GM23338 (cell line): ENCODE results near the gene PRR33. TPM values are rescaled to one million over a fixed set of nuclear protein-coding genes. Genes with fewer than 3 reads are reported as not detected.
A peak's percentile ranks its signal among the peaks of the same experiment; 100 is the strongest.

Source experiments
- ATAC-seq: fragments of 200-7000 bp; cut with Tn5 transposase; 3 replicates; pipeline ENCODE4 v1.9.1; 2020
- DNase-seq: peaks from one replicate; pipeline ENCODE4 v3.0.0-alpha.2; 2015; ENCODE audit warnings: low spot score
- H2AFZ ChIP-seq: fragments of 200-600 bp; sonication (generic); 2 replicates; pipeline ENCODE4 v1.8.0; 2016; ENCODE audit warnings: antibody characterized with exemption, mild to moderate bottlenecking, moderate library complexity
- H3F3A ChIP-seq: fragments of 200-600 bp; sonication (generic); replicated peaks from 2 replicates; pipeline ENCODE4 v1.8.0; 2017; ENCODE audit warnings: antibody characterized with exemption, mixed run types, low read depth
- H3K27ac ChIP-seq: fragments of 200-600 bp; sonication (generic); 2 replicates; pipeline ENCODE4 v1.6.1; 2016; ENCODE audit warnings: low read depth
- H3K27me3 ChIP-seq: fragments of 200-600 bp; sonication (generic); 2 replicates; pipeline ENCODE4 v1.8.0; 2016; ENCODE audit warnings: mild to moderate bottlenecking, mixed run types, moderate library complexity; ENCODE audit not compliant: insufficient read depth
- H3K36me3 ChIP-seq: fragments of 200-600 bp; sonication (generic); 2 replicates; pipeline ENCODE4 v1.8.0; 2016; ENCODE audit warnings: mild to moderate bottlenecking; ENCODE audit not compliant: insufficient read depth
- H3K4me1 ChIP-seq: fragments of 200-600 bp; sonication (generic); 2 replicates; pipeline ENCODE4 v1.8.0; 2016; ENCODE audit warnings: mild to moderate bottlenecking, moderate library complexity; ENCODE audit not compliant: insufficient read depth
- H3K4me2 ChIP-seq: fragments of 200-600 bp; sonication (generic); 2 replicates; pipeline ENCODE4 v1.7.1; 2017; ENCODE audit warnings: mixed run types
- H3K4me3 ChIP-seq: fragments of 200-600 bp; sonication (generic); 2 replicates; pipeline ENCODE4 v1.6.1; 2016; ENCODE audit warnings: mixed run types
- H3K79me2 ChIP-seq: fragments of 200-600 bp; sonication (generic); replicated peaks from 2 replicates; pipeline ENCODE4 v1.8.0; 2017; ENCODE audit warnings: mild to moderate bottlenecking; ENCODE audit not compliant: insufficient read depth
- H3K9me2 ChIP-seq: fragments of 200-600 bp; sonication (generic); 2 replicates; pipeline ENCODE4 v1.8.0; 2017; ENCODE audit not compliant: insufficient read depth
- H4K20me1 ChIP-seq: fragments of 200-600 bp; sonication (generic); replicated peaks from 2 replicates; pipeline ENCODE4 v1.8.0; 2017; ENCODE audit warnings: mild to moderate bottlenecking; ENCODE audit not compliant: insufficient read depth
- H3K27ac Mint-ChIP-seq: 2 replicates; pipeline ENCODE4 v1.8.0; 2020; ENCODE audit warnings: inconsistent platforms, mild to moderate bottlenecking, moderate library complexity, mixed read lengths
- H3K27me3 Mint-ChIP-seq: 3 replicates; pipeline ENCODE4 v1.8.0; 2022; ENCODE audit warnings: low read depth, mild to moderate bottlenecking, moderate library complexity, mixed read lengths, inconsistent platforms; ENCODE audit not compliant: insufficient read depth, poor library complexity
- H3K36me3 Mint-ChIP-seq: 3 replicates; pipeline ENCODE4 v1.8.0; 2021; ENCODE audit warnings: low read depth, mild to moderate bottlenecking, inconsistent platforms, moderate library complexity, mixed read lengths
- H3K4me1 Mint-ChIP-seq: 3 replicates; pipeline ENCODE4 v1.8.0; 2020; ENCODE audit warnings: mild to moderate bottlenecking, inconsistent platforms, mixed read lengths
- H3K4me3 Mint-ChIP-seq: 3 replicates; pipeline ENCODE4 v1.8.0; 2021; ENCODE audit warnings: moderate library complexity, mild to moderate bottlenecking, inconsistent platforms, mixed read lengths
- H3K9me3 Mint-ChIP-seq: 3 replicates; pipeline ENCODE4 v1.8.0; 2020; ENCODE audit warnings: moderate library complexity, mild to moderate bottlenecking, inconsistent platforms, mixed read lengths
- CREB1 ChIP-seq: fragments of 250-450 bp; sonication (Bioruptor Pico); IDR thresholded peaks from 2 replicates; pipeline ENCODE4 v1.5.0; 2020; ENCODE audit warnings: low read depth, mild to moderate bottlenecking, moderate library complexity
- CTCF ChIP-seq, 2 experiments: fragments of 200-600 bp in 1 of 2; sonication (generic) in 1 of 2; conservative IDR thresholded peaks; 2 replicates each; pipeline versions ENCODE4 v1.5.1 to v1.6.1; 2016 to 2017; ENCODE audit warnings: antibody characterized with exemption in 2 of 2, low read depth in 2 of 2, mild to moderate bottlenecking in 2 of 2, moderate library complexity in 1 of 2
- ETS1 ChIP-seq: IDR thresholded peaks from 2 replicates; pipeline ENCODE4 v1.6.1; 2016; ENCODE audit warnings: antibody characterized with exemption
- EZH2 ChIP-seq: fragments of 200-600 bp; sonication (generic); IDR thresholded peaks from one replicate; pipeline ENCODE4 v1.8.0; 2017; ENCODE audit warnings: antibody characterized with exemption, mild to moderate bottlenecking, low read depth; ENCODE audit not compliant: unreplicated experiment
- EZH2phosphoT487 ChIP-seq: fragments of 200-600 bp; sonication (generic); IDR thresholded peaks from one replicate; pipeline ENCODE4 v1.8.1; 2018; ENCODE audit warnings: antibody characterized with exemption; ENCODE audit not compliant: unreplicated experiment
- JUNB ChIP-seq: IDR thresholded peaks from one replicate; pipeline ENCODE4 v1.6.1; 2016; ENCODE audit warnings: antibody characterized with exemption; ENCODE audit not compliant: unreplicated experiment
- NANOG ChIP-seq: IDR thresholded peaks from 2 replicates; pipeline ENCODE4 v1.6.1; 2016; ENCODE audit warnings: antibody characterized with exemption, borderline replicate concordance
- POLR2AphosphoS5 ChIP-seq: IDR thresholded peaks from 2 replicates; pipeline ENCODE4 v1.6.1; 2016; ENCODE audit warnings: antibody characterized with exemption, low read depth
- REST ChIP-seq: IDR thresholded peaks from one replicate; pipeline ENCODE4 v1.6.1; 2018; ENCODE audit warnings: antibody characterized with exemption; ENCODE audit not compliant: unreplicated experiment
- STAT1 ChIP-seq: IDR thresholded peaks from one replicate; pipeline ENCODE4 v1.6.1; 2016; ENCODE audit warnings: antibody characterized with exemption; ENCODE audit not compliant: unreplicated experiment
- ZNF114 ChIP-seq: fragments of 250-450 bp; sonication (Bioruptor Pico); IDR thresholded peaks from 2 replicates; pipeline ENCODE4 v1.5.0; 2020; ENCODE audit warnings: mild to moderate bottlenecking, moderate library complexity
- ZNF331 ChIP-seq: fragments of 250-450 bp; sonication (Bioruptor Pico); IDR thresholded peaks from 2 replicates; pipeline ENCODE4 v1.5.0; 2020; ENCODE audit warnings: low read depth, mild to moderate bottlenecking, moderate library complexity
- ZNF462 ChIP-seq: fragments of 250-450 bp; sonication (Bioruptor Pico); IDR thresholded peaks from 2 replicates; pipeline ENCODE4 v1.5.0; 2020; ENCODE audit warnings: mild to moderate bottlenecking, moderate library complexity
- polyA plus RNA-seq: library from polyadenylated mRNA; unstranded; fragments of >200 nt; fragmentation: Nextera tagmentation; extraction: Ambion mirVana; gene quantifications from 2 replicates; pipeline ENCODE4 v1.2.1, GENCODE V29; 2016
- total RNA-seq: library from RNA; depleted of rRNA; stranded (reverse); fragments of >200 nt; shearing (Covaris generic); gene quantifications from 2 replicates; pipeline ENCODE4 v1.2.3, GENCODE V29; 2014

Gene PRR33
- total and polyA plus RNA-seq, 2 experiments from 2014 or later = not detected

GRCh38 chr11:1936072-1936780 is 44.5 kb upstream of the PRR33 start:
- DNase-seq (no peak), ATAC-seq (no peak; the same call in 2 of the 3 replicates)
- Mint-ChIP-seq H3K27me3 (peaks cover 20% of the 10 kb centered on the region), H3K4me3 (no peak overlapping the region), H3K4me1 (peaks cover 7% of the 10 kb centered on the region; the same call in 2 of the 3 replicates), H3K9me3 (no peaks in the 10 kb centered on the region), H3K27ac (no peak overlapping the region), H3K36me3 (no peaks in the 10 kb centered on the region)
- TF ChIP-seq ZNF114 (CRISPR knock-in tag) (no peak), STAT1 (no peak), POLR2AphosphoS5 (no peak), ZNF462 (CRISPR knock-in tag) (no peak), ETS1 (no peak), REST (no peak), EZH2 (no peak), CTCF (conservative IDR thresholded peaks at IDR 0.05; ENCODE audit: low read depth in 2 of 2) (no peak), EZH2phosphoT487 (no peak), CREB1 (CRISPR knock-in tag) (no peak), NANOG (no peak), JUNB (no peak), ZNF331 (no peak)
- H4K20me1 ChIP-seq = no peaks in the 10 kb centered on the region
- no peak overlapping the region for H3K4me2 ChIP-seq
- H3K4me1 ChIP-seq = no peaks in the 10 kb centered on the region
- no peak overlapping the region for H3K27ac ChIP-seq
- H3K27me3 ChIP-seq = no peaks in the 10 kb centered on the region
- H3K36me3 ChIP-seq = no peaks in the 10 kb centered on the region
- H3K79me2 ChIP-seq = no peaks in the 10 kb centered on the region
- no peaks in the 10 kb centered on the region for H3F3A ChIP-seq
- no peak overlapping the region for H3K4me3 ChIP-seq
- no peaks in the 10 kb centered on the region for H3K9me2 ChIP-seq
- H2AFZ ChIP-seq = 0 out of 2 replicates have a peak overlapping the region, but pooled peaks have one; percentile 28
